Measurements from ENCODE around the gene FGD2. TPM values are rescaled to one million over a fixed set of nuclear protein-coding genes. Genes with fewer than 3 reads are reported as not detected.
A peak's percentile ranks its signal among the peaks of the same experiment; 100 is the strongest.
"Not testable (repeated sequence)": the region's sequence is repeated elsewhere in the genome, so short reads cannot be mapped to it uniquely, and the experiment has no call there.

Gene FGD2
- total RNA-seq, 2 donors from 2014 or later: not detected

- Histone ChIP-seq H3K9me3 (ENCODE audit: control insufficient read depth, low read length) (no peaks in the 10 kb centered on the region), H3K4me1 (ENCODE audit: control insufficient read depth, insufficient read depth, low read length) (peaks cover 15% of the 10 kb centered on the region), H3K27me3 (ENCODE audit: control insufficient read depth, insufficient read depth, low read length, poor library complexity, severe bottlenecking) (no peaks in the 10 kb centered on the region), H3K9ac (ENCODE audit: extremely low read depth, low read length, poor library complexity, severe bottlenecking) (no peak overlapping the region), H3K36me3 (ENCODE audit: control insufficient read depth, insufficient read depth, low read length) (no peaks in the 10 kb centered on the region), H3K4me3 (ENCODE audit: low read length) (no peak overlapping the region), H3K27ac (ENCODE audit: low read depth, low read length) (no peak overlapping the region)
- Mint-ChIP-seq H3K27me3 (ENCODE audit: insufficient read depth) (no peaks in the 10 kb centered on the region), H3K4me3 (no peak overlapping the region), H3K36me3 (ENCODE audit: low read depth) (no peaks in the 10 kb centered on the region), H3K4me1 (peaks cover 19% of the 10 kb centered on the region), H3K27ac (no peak overlapping the region), H3K9me3 (no peaks in the 10 kb centered on the region)
- TF ChIP-seq, protein P1, sequence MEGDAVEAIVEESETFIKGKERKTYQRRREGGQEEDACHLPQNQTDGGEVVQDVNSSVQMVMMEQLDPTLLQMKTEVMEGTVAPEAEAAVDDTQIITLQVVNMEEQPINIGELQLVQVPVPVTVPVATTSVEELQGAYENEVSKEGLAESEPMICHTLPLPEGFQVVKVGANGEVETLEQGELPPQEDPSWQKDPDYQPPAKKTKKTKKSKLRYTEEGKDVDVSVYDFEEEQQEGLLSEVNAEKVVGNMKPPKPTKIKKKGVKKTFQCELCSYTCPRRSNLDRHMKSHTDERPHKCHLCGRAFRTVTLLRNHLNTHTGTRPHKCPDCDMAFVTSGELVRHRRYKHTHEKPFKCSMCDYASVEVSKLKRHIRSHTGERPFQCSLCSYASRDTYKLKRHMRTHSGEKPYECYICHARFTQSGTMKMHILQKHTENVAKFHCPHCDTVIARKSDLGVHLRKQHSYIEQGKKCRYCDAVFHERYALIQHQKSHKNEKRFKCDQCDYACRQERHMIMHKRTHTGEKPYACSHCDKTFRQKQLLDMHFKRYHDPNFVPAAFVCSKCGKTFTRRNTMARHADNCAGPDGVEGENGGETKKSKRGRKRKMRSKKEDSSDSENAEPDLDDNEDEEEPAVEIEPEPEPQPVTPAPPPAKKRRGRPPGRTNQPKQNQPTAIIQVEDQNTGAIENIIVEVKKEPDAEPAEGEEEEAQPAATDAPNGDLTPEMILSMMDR (conservative IDR thresholded peaks at IDR 0.05): no peak
- WGBS, 2 experiments (ENCODE audit: insufficient coverage in 1 of 2, insufficient read length in 1 of 2): 86 to 97% methylated on average over 1 to 4 of the region's 4 CpGs
- no peak for DNase-seq
Measured at GRCh38 chr6:37057128-37057471, 51.6 kb downstream of the FGD2 start.

DNA sequence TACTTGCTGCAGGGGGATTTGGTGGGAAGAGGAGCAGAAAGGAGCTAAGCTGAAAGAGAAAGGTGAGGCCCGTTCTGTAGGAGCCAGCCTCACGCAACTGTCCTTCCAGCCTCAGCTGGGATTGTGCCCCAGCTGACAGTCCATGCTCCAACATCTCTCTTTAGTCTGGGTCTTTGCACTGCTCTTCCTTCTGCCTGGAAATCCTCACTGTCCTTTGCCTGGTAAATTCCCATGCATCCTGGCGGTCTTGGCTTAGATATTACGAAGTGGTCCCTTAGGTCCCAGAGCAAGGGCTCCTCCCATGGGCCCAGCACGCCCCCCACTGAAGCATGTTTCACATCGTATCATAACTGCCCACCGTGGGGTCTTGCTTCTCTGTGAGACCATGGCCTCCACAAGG is 52.2 kb downstream of the FGD2 start:
- H3K27ac ChIP-seq (ENCODE audit: low read depth, low read length): no peak overlapping the region
- TF ChIP-seq, protein P1 (conservative IDR thresholded peaks at IDR 0.05): no peak
- peaks cover 15% of the 10 kb centered on the region for H3K4me1 ChIP-seq (ENCODE audit: control insufficient read depth, insufficient read depth, low read length)
- H3K4me1 Mint-ChIP-seq: peaks cover 19% of the 10 kb centered on the region
- H3K36me3 Mint-ChIP-seq (ENCODE audit: low read depth): no peaks in the 10 kb centered on the region
- no peaks in the 10 kb centered on the region for H3K27me3 ChIP-seq (ENCODE audit: control insufficient read depth, insufficient read depth, low read length, poor library complexity, severe bottlenecking)
- no peak overlapping the region for H3K4me3 ChIP-seq (ENCODE audit: low read length)
- 94 to 95% methylated on average over 7 of the region's 7 CpGs for WGBS, 2 experiments (ENCODE audit: insufficient coverage in 1 of 2, insufficient read length in 1 of 2)
- H3K9me3 Mint-ChIP-seq: no peaks in the 10 kb centered on the region
- no peak overlapping the region for H3K9ac ChIP-seq (ENCODE audit: extremely low read depth, low read length, poor library complexity, severe bottlenecking)
- no peaks in the 10 kb centered on the region for H3K9me3 ChIP-seq (ENCODE audit: control insufficient read depth, low read length)
- no peak overlapping the region for H3K4me3 Mint-ChIP-seq
- no peaks in the 10 kb centered on the region for H3K36me3 ChIP-seq (ENCODE audit: control insufficient read depth, insufficient read depth, low read length)
- no peak overlapping the region for H3K27ac Mint-ChIP-seq
- no peak for DNase-seq
- H3K27me3 Mint-ChIP-seq (ENCODE audit: insufficient read depth): no peaks in the 10 kb centered on the region

GRCh38 chr6:37058084-37058586 is 52.7 kb downstream of the FGD2 start:
- Mint-ChIP-seq H3K27me3 (ENCODE audit: insufficient read depth) (no peaks in the 10 kb centered on the region), H3K4me1 (peaks cover 19% of the 10 kb centered on the region), H3K9me3 (no peaks in the 10 kb centered on the region), H3K36me3 (ENCODE audit: low read depth) (no peaks in the 10 kb centered on the region), H3K27ac (no peak overlapping the region), H3K4me3 (no peak overlapping the region)
- H3K4me3 ChIP-seq (ENCODE audit: low read length): no peak overlapping the region
- WGBS, 2 experiments (ENCODE audit: insufficient coverage in 1 of 2, insufficient read length in 1 of 2): 95 to 100% methylated on average over 7 to 9 of the region's 9 CpGs
- no peak overlapping the region for H3K9ac ChIP-seq (ENCODE audit: extremely low read depth, low read length, poor library complexity, severe bottlenecking)
- DNase-seq: no peak
- H3K27me3 ChIP-seq (ENCODE audit: control insufficient read depth, insufficient read depth, low read length, poor library complexity, severe bottlenecking): no peaks in the 10 kb centered on the region
- no peaks in the 10 kb centered on the region for H3K9me3 ChIP-seq (ENCODE audit: control insufficient read depth, low read length)
- TF ChIP-seq, protein P1 (conservative IDR thresholded peaks at IDR 0.05): no peak
- peaks cover 15% of the 10 kb centered on the region for H3K4me1 ChIP-seq (ENCODE audit: control insufficient read depth, insufficient read depth, low read length)
- H3K36me3 ChIP-seq (ENCODE audit: control insufficient read depth, insufficient read depth, low read length): no peaks in the 10 kb centered on the region
- no peak overlapping the region for H3K27ac ChIP-seq (ENCODE audit: low read depth, low read length)

DNA sequence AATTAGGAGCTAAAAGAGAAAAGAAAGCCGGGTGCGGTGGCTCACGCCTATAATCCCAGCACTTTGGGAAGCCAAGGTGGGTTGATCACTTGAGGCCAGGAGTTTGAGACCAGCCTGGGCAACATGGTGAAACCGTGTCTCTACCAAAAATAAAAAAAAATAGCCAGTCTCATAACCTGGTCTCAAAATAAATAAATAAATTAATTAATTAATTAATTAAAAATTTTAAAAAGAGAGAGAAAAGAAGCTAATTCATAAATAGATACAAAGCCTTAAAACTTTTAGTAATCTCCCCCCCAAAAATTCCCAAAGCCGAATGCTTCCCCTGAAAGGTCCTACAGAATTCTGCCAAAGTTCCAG is 53.5 kb downstream of the FGD2 start:
- Mint-ChIP-seq H3K27ac (peak overlapping the region; percentile 98), H3K4me1 (peaks cover 19% of the 10 kb centered on the region), H3K4me3 (peak overlapping the region; percentile 41)
- H3K36me3 ChIP-seq (ENCODE audit: control insufficient read depth, insufficient read depth, low read length); H3K36me3 Mint-ChIP-seq (ENCODE audit: low read depth); H3K9me3 Mint-ChIP-seq; H3K27ac ChIP-seq (ENCODE audit: low read depth, low read length); H3K9me3 ChIP-seq (ENCODE audit: control insufficient read depth, low read length); H3K9ac ChIP-seq (ENCODE audit: extremely low read depth, low read length, poor library complexity, severe bottlenecking); DNase-seq; H3K4me3 ChIP-seq (ENCODE audit: low read length); H3K27me3 Mint-ChIP-seq (ENCODE audit: insufficient read depth); H3K27me3 ChIP-seq (ENCODE audit: control insufficient read depth, insufficient read depth, low read length, poor library complexity, severe bottlenecking): not testable (repeated sequence)
- 60 to 77% methylated on average over 1 to 5 of the region's 5 CpGs for WGBS, 2 experiments (ENCODE audit: insufficient coverage in 1 of 2, insufficient read length in 1 of 2)
- H3K4me1 ChIP-seq (ENCODE audit: control insufficient read depth, insufficient read depth, low read length): peaks cover 15% of the 10 kb centered on the region

All from endodermal cell (in vitro differentiated cells).